Gastrocnemius medialis (tissue), 4 donors: Measurements from ENCODE around the gene KRT79. TPM values are rescaled to one million over a fixed set of nuclear protein-coding genes. Genes with fewer than 3 reads are reported as not detected.

Source experiments
- ATAC-seq, 2 donors: fragments of 150-250 bp; one replicate each; pipeline ENCODE4 v1.9.1; 2016
- DNase-seq, 2 donors: peaks; one replicate each; pipeline ENCODE4 v3.0.0-alpha.2; 2019
- H3K27ac ChIP-seq, 4 donors: fragments of 200-600 bp; sonication (generic); 1 replicate in 1 of 4; 2 replicates in 3 of 4; pipeline ENCODE4 v1.5.1; 2016 to 2018; ENCODE audit warnings: mild to moderate bottlenecking in 2 of 4, moderate library complexity in 1 of 4
- H3K27me3 ChIP-seq, 3 donors: fragments of 200-600 bp; sonication (generic) in 2 of 3; 1 replicate in 1 of 3; 2 replicates in 2 of 3; pipeline versions ENCODE4 v1.5.1 to v1.6.0; 2016 to 2019; ENCODE audit warnings: mild to moderate bottlenecking in 1 of 3, moderate library complexity in 1 of 3
- H3K36me3 ChIP-seq, 2 donors: fragments of 200-600 bp; sonication (generic) in 1 of 2; one replicate each; pipeline ENCODE4 v1.5.1; 2017 to 2018
- H3K4me1 ChIP-seq, 2 donors: fragments of 200-600 bp; sonication (generic) in 1 of 2; one replicate each; pipeline ENCODE4 v1.5.1; 2016 to 2017; ENCODE audit warnings: mild to moderate bottlenecking in 2 of 2
- H3K4me3 ChIP-seq, 4 donors: fragments of 200-600 bp; sonication (generic) in 3 of 4; 1 replicate in 1 of 4; 2 replicates in 3 of 4; pipeline ENCODE4 v1.5.1; 2016 to 2019; ENCODE audit warnings: mild to moderate bottlenecking in 2 of 4
- H3K9me3 ChIP-seq, 3 donors: fragments of 200-600 bp; sonication (generic) in 2 of 3; 1 replicate in 1 of 3; 2 replicates in 2 of 3; pipeline ENCODE4 v1.5.1; 2016 to 2019
- POLR2A ChIP-seq, 2 donors: fragments of 450-650 bp; IDR thresholded peaks; one replicate each; pipeline ENCODE4 v1.6.1; 2017; ENCODE audit warnings: antibody characterized with exemption in 2 of 2, mild to moderate bottlenecking in 2 of 2, moderate library complexity in 2 of 2
- in situ Hi-C, 4 donors: fragments of 200-750 bp; cut with MboI; loops; one replicate each; pipeline versions ENCODE4 v1.15.0 to v1.8.0; 2017; ENCODE audit warnings: low sequenced_read_pairs in 4 of 4
- intact Hi-C: fragments of 100-400 bp; cut with DNase I; formaldehyde crosslinking; loops from one replicate; pipeline ENCODE4 v1.15.1; 2023; ENCODE audit warnings: low total_unique reads
- total RNA-seq, 4 donors: library from RNA; depleted of rRNA; stranded (reverse); fragments of >200 nt; gene quantifications; one replicate each; pipeline versions ENCODE4 v1.1.0 to v1.2.3, GENCODE V29; 2016
- TF ChIP-seq, protein P1 (sequence below), 5 experiments: fragments of 450-650 bp in 3 of 5; fragments of 200-600 bp in 2 of 5; sonication (generic) in 2 of 5; IDR thresholded peaks in 4 of 5; conservative IDR thresholded peaks in 1 of 5; 1 replicate in 4 of 5; 2 replicates in 1 of 5; pipeline ENCODE4 v1.5.1; 2016 to 2019; ENCODE audit warnings: antibody characterized with exemption in 5 of 5, mild to moderate bottlenecking in 3 of 5, moderate library complexity in 3 of 5

Gene KRT79
- total RNA-seq, 4 donors from 2014 or later = not detected

DNA sequence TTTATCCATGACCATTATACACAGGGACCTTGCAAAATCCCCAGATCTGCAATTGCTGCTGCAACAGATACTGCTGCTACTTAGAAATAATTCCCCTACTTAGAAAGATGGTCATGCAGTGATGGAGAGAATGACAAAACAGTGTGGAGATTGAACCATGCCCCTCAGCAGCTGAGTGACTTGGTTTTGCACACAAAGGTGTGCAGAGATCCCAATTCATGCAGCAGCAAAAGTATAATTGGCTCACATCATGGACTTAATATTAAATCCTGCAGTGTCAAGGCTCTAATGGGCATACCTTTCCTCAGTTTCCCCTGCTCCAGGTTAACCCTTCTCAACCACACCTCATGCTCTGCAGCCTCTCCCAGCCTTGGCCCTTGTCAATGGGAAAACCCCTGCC is 17.7 kb upstream of the KRT79 start:
- H3K36me3 ChIP-seq = no peaks in the 10 kb centered on the region
- intact Hi-C loops = no loop called here
- no peaks in the 10 kb centered on the region for H3K4me1 ChIP-seq
- H3K27me3 ChIP-seq = peaks cover 0 to 3% (median 3%) of the 10 kb centered on the region in 3 donors
- H3K9me3 ChIP-seq = no peaks in the 10 kb centered on the region
- no peak for TF ChIP-seq POLR2A (IDR thresholded peaks at IDR 0.05)
- TF ChIP-seq, protein P1, sequence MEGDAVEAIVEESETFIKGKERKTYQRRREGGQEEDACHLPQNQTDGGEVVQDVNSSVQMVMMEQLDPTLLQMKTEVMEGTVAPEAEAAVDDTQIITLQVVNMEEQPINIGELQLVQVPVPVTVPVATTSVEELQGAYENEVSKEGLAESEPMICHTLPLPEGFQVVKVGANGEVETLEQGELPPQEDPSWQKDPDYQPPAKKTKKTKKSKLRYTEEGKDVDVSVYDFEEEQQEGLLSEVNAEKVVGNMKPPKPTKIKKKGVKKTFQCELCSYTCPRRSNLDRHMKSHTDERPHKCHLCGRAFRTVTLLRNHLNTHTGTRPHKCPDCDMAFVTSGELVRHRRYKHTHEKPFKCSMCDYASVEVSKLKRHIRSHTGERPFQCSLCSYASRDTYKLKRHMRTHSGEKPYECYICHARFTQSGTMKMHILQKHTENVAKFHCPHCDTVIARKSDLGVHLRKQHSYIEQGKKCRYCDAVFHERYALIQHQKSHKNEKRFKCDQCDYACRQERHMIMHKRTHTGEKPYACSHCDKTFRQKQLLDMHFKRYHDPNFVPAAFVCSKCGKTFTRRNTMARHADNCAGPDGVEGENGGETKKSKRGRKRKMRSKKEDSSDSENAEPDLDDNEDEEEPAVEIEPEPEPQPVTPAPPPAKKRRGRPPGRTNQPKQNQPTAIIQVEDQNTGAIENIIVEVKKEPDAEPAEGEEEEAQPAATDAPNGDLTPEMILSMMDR (IDR thresholded peaks at IDR 0.05 in 4 of 5, conservative IDR thresholded peaks at IDR 0.05 in 1 of 5) = no peak
- in situ Hi-C loops = no loop called here
- ATAC-seq (no peak), DNase-seq (no peak)
- no peak overlapping the region for H3K4me3 ChIP-seq
- no peak overlapping the region for H3K27ac ChIP-seq

DNA sequence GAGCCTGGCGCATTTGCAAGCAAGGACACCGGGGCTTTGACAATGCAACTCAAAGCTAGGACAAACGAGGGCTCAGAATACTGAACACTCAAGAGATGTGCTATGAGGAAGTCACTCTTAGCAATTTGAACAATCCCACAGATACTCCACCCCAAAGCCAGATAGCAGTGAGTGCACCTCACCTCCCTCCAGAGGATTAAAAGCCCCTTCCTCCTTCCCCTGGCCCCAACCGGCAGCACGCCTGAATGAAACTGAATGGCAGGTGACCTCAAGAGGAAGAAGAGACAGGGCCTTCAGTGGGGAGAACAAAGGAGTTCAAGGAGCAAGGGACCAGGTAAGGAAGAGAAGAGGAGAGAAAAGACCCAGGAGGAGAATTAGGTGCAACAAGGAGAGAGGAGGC is 16.6 kb upstream of the KRT79 start:
- intact Hi-C loops (no loop called here), in situ Hi-C loops (no loop called here)
- DNase-seq = no peak
- peaks cover 0 to 3% (median 3%) of the 10 kb centered on the region in 3 donors for H3K27me3 ChIP-seq
- no peak for ATAC-seq
- no peak for TF ChIP-seq POLR2A (IDR thresholded peaks at IDR 0.05)
- TF ChIP-seq, protein P1 (IDR thresholded peaks at IDR 0.05 in 4 of 5, conservative IDR thresholded peaks at IDR 0.05 in 1 of 5) = no peak
- H3K9me3 ChIP-seq = no peaks in the 10 kb centered on the region
- H3K4me3 ChIP-seq = no peak overlapping the region
- no peaks in the 10 kb centered on the region for H3K4me1 ChIP-seq
- no peaks in the 10 kb centered on the region for H3K36me3 ChIP-seq
- no peak overlapping the region for H3K27ac ChIP-seq

GRCh38 chr12:52849511-52849910 is 15.4 kb upstream of the KRT79 start:
- in situ Hi-C loops = no loop called here
- H3K36me3 ChIP-seq = no peaks in the 10 kb centered on the region
- TF ChIP-seq, protein P1 (IDR thresholded peaks at IDR 0.05 in 4 of 5, conservative IDR thresholded peaks at IDR 0.05 in 1 of 5) = no peak
- no peak for TF ChIP-seq POLR2A (IDR thresholded peaks at IDR 0.05)
- H3K4me3 ChIP-seq = no peak overlapping the region
- intact Hi-C loops = no loop called here
- no peaks in the 10 kb centered on the region for H3K4me1 ChIP-seq
- H3K9me3 ChIP-seq = no peaks in the 10 kb centered on the region
- DNase-seq (no peak), ATAC-seq (no peak)
- no peak overlapping the region for H3K27ac ChIP-seq
- H3K27me3 ChIP-seq = peaks cover 0 to 3% (median 3%) of the 10 kb centered on the region in 3 donors

DNA sequence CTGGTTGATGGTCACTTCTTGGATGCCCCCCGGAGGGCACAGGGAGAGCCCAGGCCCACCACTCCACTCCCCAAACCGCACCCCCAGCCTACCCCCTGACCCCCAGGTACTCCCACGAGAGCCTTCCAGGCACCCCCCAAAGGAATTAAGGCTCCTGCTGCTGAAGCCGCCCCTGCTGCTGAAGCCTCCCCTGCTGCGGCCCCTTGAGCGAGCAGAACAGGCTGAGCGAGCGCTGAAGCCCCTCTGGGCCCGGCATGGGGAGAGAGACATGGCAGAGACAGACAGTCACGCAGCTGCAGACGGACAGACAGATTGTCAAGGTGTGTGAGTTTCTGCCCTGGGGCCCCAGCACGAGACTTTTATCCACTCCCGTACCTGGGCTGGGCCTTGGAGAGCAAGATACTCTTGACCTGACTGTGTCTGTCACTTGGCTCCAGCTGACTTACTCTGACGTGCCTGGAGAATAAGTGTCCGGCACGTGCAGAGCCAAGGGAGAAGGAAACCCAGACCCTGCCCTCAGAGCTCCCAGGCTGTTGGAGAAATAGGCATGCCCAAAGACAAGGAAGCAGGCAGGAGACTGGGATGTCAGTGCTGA is 14.6 kb upstream of the KRT79 start, which contains the start of gene KRT78:
Gene KRT78, minus strand, starts transcription at position 334 of the 595 bp plus-strand sequence. Its CDS starts 64 bp downstream, at position 270.
- intact Hi-C loops (no loop called here), in situ Hi-C loops (no loop called here)
- Histone ChIP-seq H3K4me3 (no peak within 1 kb of the TSS), H3K4me1 (no peaks in the 10 kb centered on the region), H3K27ac (no peak within 1 kb of the TSS), H3K9me3 (no peaks in the 10 kb centered on the region), H3K36me3 (no peaks in the 10 kb centered on the region), H3K27me3 (peaks cover 0 to 3% (median 3%) of the 10 kb centered on the region in 3 donors)
- DNase-seq (no peak), ATAC-seq (no peak)
- TF ChIP-seq, protein P1 (IDR thresholded peaks at IDR 0.05 in 4 of 5, conservative IDR thresholded peaks at IDR 0.05 in 1 of 5) = no peak
- TF ChIP-seq POLR2A (IDR thresholded peaks at IDR 0.05) = no peak
